ENCODE data around the gene SMYD3. TPM values are rescaled to one million over a fixed set of nuclear protein-coding genes. Genes with fewer than 3 reads are reported as not detected.

The SMYD3 gene
- total and polyA plus RNA-seq, 2 donors (not counting 3 experiments of a cell fraction or from before 2014, with no cell fraction given), result 16.0 to 32.1 TPM

- ChIA-PET CTCF (no interaction called here), POLR2A (no interaction called here)
- no peaks in the 10 kb centered on the region for H3K36me3 ChIP-seq (ENCODE audit: control insufficient read depth in 2 of 2, extremely low read depth in 1 of 2, insufficient read depth in 2 of 2, low read length in 2 of 2)
- no peak overlapping the region for H3K4me2 ChIP-seq (ENCODE audit: insufficient read depth, low read length)
- H3K79me2 ChIP-seq (ENCODE audit: control insufficient read depth, insufficient read depth, low read length), result no peaks in the 10 kb centered on the region
- no peak overlapping the region for H2AFZ ChIP-seq (ENCODE audit: low read depth, low read length)
- H3K27me3 ChIP-seq (ENCODE audit: control insufficient read depth in 2 of 2, insufficient read depth in 2 of 2, low read length in 2 of 2), result peaks cover 0 to 2% of the 10 kb centered on the region in 2 experiments
- no peak for FAIRE-seq
- H3K9me3 ChIP-seq (replicated peaks; ENCODE audit: control insufficient read depth, insufficient read depth, low read length), result no peaks in the 10 kb centered on the region
- H3K4me3 ChIP-seq (replicated peaks in 1 of 3; ENCODE audit: insufficient read depth in 1 of 3, low read depth in 1 of 3, low read length in 3 of 3), result no peak overlapping the region
- dilution Hi-C loops (cut with MboI; ENCODE audit: extremely low pct_ligation_motif_present, low sequenced_read_pairs) (no loop called here), intact Hi-C loops (cut with micrococcal nuclease) (no loop called here)
- DNase-seq (ENCODE audit: low read depth, low spot score), result no peak
- BruUV-seq (replicated peaks), result no TSS peak
- no peaks in the 10 kb centered on the region for H4K20me1 ChIP-seq (replicated peaks; ENCODE audit: control insufficient read depth, extremely low read depth, insufficient read depth, low read length)
- TF ChIP-seq JUN (IDR thresholded peaks at IDR 0.05; ENCODE audit: borderline replicate concordance, insufficient read depth, insufficient read length, low read depth) (no peak), POLR2AphosphoS5 (IDR thresholded peaks at IDR 0.05; ENCODE audit: insufficient read depth, low read depth, low read length) (no peak)
- H3K4me1 ChIP-seq (ENCODE audit: control insufficient read depth, extremely low read depth, insufficient read depth, low read length), result no peaks in the 10 kb centered on the region
- H3K9ac ChIP-seq (replicated peaks; ENCODE audit: extremely low read depth, insufficient read depth, low read length), result no peak overlapping the region
- H3K9me1 ChIP-seq (replicated peaks; ENCODE audit: control insufficient read depth, extremely low read depth, insufficient read depth, low read length), result no peaks in the 10 kb centered on the region
- H3K27ac ChIP-seq (ENCODE audit: insufficient read depth, low read depth, low read length), result no peak overlapping the region
Measured at GRCh38 chr1:246527402-246528088, 20.5 kb upstream of the SMYD3 start.

GRCh38 chr1:246526915-246527314 lies 19.8 kb upstream of the SMYD3 start:
- Histone ChIP-seq H3K36me3 (ENCODE audit: control insufficient read depth in 2 of 2, extremely low read depth in 1 of 2, insufficient read depth in 2 of 2, low read length in 2 of 2) (no peaks in the 10 kb centered on the region), H3K4me1 (ENCODE audit: control insufficient read depth, extremely low read depth, insufficient read depth, low read length) (no peaks in the 10 kb centered on the region), H3K27ac (ENCODE audit: insufficient read depth, low read depth, low read length) (no peak overlapping the region), H3K9ac (replicated peaks; ENCODE audit: extremely low read depth, insufficient read depth, low read length) (no peak overlapping the region), H3K9me1 (replicated peaks; ENCODE audit: control insufficient read depth, extremely low read depth, insufficient read depth, low read length) (no peaks in the 10 kb centered on the region), H3K9me3 (replicated peaks; ENCODE audit: control insufficient read depth, insufficient read depth, low read length) (no peaks in the 10 kb centered on the region), H3K4me3 (replicated peaks in 1 of 3; ENCODE audit: insufficient read depth in 1 of 3, low read depth in 1 of 3, low read length in 3 of 3) (no peak overlapping the region), H4K20me1 (replicated peaks; ENCODE audit: control insufficient read depth, extremely low read depth, insufficient read depth, low read length) (no peaks in the 10 kb centered on the region), H2AFZ (ENCODE audit: low read depth, low read length) (no peak overlapping the region), H3K79me2 (ENCODE audit: control insufficient read depth, insufficient read depth, low read length) (no peaks in the 10 kb centered on the region), H3K27me3 (ENCODE audit: control insufficient read depth in 2 of 2, insufficient read depth in 2 of 2, low read length in 2 of 2) (peaks cover 0 to 2% of the 10 kb centered on the region in 2 experiments), H3K4me2 (ENCODE audit: insufficient read depth, low read length) (no peak overlapping the region)
- no peak for DNase-seq (ENCODE audit: low read depth, low spot score)
- BruUV-seq (replicated peaks), result no TSS peak
- TF ChIP-seq POLR2AphosphoS5 (IDR thresholded peaks at IDR 0.05; ENCODE audit: insufficient read depth, low read depth, low read length) (no peak), JUN (IDR thresholded peaks at IDR 0.05; ENCODE audit: borderline replicate concordance, insufficient read depth, insufficient read length, low read depth) (no peak), POLR2A (IDR thresholded peaks at IDR 0.05; ENCODE audit: low read depth, low read length) (no peak), FOS (IDR thresholded peaks at IDR 0.05; ENCODE audit: borderline replicate concordance, insufficient read depth, low read length) (no peak), CTCF (IDR thresholded peaks at IDR 0.05; ENCODE audit: extremely low read depth in 1 of 2, insufficient read depth in 1 of 2, low read depth in 1 of 2, low read length in 2 of 2) (no peak), GATA2 (IDR thresholded peaks at IDR 0.05; ENCODE audit: insufficient read depth, insufficient read length, low read depth, low read length) (no peak), MAX (IDR thresholded peaks at IDR 0.05; ENCODE audit: insufficient read depth, insufficient read length) (no peak), MYC (IDR thresholded peaks at IDR 0.05; ENCODE audit: low read depth, low read length) (no peak), EZH2 (IDR thresholded peaks at IDR 0.05; ENCODE audit: borderline replicate concordance, low read depth, low read length, severe bottlenecking) (no peak)
- dilution Hi-C loops (cut with MboI; ENCODE audit: extremely low pct_ligation_motif_present, low sequenced_read_pairs), result no loop called here
- intact Hi-C loops (cut with micrococcal nuclease), result no loop called here
- ChIA-PET POLR2A (no interaction called here), CTCF (no interaction called here)
- FAIRE-seq, result no peak
